Esophagus mucosa (tissue), 1 donor: ENCODE measurements around the gene RTN4. TPM values are rescaled to one million over a fixed set of nuclear protein-coding genes. Genes with fewer than 3 reads are reported as not detected.
"Not testable (repeated sequence)": the region's sequence is repeated elsewhere in the genome, so short reads cannot be mapped to it uniquely, and the experiment has no call there.

Experiments used
- ATAC-seq: fragments of 200-7000 bp; cut with Tn5 transposase; one replicate; pipeline ENCODE4 v1.9.1; 2020
- total RNA-seq: library from RNA; stranded (reverse); gene quantifications from one replicate; pipeline ENCODE4 v1.2.4, GENCODE V29; 2023
- donor health status: DM: yes; HTN: yes; CAD: no.

RTN4 gene
- total RNA-seq, 1 donor from 2014 or later, result 137 TPM

DNA sequence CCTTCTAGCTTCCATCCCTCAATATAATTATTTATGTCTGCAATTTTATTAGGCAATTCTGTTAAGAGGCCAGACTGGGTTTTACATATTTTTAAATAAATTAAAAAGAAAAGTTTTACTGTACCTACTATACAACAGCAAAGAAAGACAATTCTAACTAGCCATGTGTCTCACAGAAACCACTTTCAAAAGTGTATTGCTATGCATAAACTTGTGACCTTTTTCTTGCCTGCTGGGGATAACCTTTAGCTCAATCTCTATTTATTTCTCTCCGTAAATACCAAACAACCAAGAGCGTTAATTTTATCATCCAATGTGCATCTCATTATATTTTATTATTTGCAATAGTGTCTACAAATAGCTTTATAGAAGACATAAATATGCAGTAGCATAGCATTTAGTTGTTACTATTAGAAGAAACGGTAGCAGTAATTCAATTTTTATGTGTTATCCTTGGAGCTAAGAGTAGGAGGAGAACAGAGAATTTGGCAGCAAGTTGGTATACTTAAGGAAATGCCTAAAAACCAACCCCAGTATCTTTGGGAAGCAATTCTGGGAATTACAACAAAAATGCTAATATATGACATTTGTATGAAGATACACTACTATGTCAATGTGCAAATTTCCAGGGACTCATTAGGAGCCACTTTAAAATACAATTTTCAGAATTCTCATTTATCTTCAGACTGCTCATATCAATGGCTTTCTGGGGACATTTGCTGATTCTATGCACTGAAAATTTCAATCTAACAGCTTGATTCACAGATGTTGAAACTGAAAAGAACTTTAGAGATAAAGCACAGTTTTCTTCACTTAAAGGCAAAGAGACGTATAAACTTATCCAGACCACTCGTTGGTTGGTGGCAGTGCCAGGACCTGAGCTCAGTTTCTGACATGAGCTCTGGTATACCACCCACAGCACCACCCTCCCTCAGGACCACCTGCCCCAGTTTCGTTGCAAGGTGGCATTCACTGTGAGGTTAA lies 23.0 kb upstream of the RTN4 start:
- ATAC-seq, result no peak

DNA sequence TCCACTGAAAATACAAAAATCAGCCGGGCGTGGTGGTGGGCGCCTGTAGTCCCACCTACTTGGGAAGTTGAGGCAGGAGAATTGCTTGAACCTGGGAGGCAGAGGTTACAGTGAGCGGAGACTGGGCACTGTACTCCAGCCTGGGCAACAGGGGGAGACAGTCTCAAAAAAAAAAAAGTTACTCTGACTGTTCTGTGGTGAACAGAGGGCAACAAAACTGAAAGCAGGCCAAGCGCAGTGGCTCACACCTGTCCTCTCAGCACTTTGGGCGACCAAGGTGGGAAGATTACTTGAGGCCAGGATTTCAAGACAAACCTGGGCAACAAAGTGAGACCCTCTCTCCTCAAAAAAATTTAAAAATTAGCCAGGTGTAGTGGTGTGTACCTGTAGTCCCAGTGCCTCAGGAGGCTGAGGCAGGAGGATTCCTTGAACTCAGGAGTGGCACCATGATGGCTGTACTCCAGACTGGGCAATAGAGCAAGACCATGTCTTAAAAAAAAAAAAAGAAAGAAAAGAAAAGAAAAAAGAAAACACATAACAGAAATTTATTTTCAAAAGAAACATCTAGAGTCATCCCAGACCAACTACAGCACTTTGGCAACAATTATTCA lies 13.6 kb upstream of the RTN4 start:
- ATAC-seq, result no peak

DNA sequence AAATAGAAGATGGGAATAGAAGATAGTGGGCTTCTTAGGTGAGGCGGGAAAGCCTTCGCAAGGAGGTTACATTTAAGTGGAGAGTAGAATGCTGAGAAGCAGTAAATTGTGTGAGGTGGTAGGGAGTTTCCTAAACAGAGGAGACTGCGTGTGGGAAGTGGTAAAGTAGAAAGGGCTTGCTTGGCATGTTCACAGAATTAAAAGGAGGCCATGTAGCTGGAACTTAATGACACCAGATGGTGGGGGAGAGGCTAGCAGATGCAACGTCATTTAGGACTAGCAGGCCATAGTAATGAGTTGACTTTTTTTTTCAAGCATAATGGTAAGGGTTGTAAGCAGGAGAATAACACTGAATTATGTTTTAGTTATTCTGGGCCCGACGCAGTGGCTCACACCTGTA lies 13.0 kb upstream of the RTN4 start:
- no peak for ATAC-seq

DNA sequence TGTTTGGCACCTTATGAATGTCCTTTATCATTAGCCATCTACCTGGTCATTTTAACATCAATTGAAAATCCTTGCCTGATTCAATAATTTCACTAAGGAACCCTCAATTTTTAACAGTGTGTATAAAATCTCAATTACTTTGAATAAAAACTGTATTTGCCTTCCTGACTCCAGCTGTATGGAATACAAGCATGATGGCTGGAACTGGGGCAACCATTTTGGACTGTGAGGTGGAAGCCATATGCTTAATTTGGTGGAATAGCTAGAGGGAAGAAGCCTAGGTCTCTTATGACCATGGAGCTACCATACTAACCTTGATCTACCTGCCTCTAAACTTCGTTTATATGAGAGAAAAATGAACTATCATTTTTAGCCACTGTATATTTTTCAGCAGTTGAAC lies 12.5 kb upstream of the RTN4 start:
- ATAC-seq, result no peak

DNA sequence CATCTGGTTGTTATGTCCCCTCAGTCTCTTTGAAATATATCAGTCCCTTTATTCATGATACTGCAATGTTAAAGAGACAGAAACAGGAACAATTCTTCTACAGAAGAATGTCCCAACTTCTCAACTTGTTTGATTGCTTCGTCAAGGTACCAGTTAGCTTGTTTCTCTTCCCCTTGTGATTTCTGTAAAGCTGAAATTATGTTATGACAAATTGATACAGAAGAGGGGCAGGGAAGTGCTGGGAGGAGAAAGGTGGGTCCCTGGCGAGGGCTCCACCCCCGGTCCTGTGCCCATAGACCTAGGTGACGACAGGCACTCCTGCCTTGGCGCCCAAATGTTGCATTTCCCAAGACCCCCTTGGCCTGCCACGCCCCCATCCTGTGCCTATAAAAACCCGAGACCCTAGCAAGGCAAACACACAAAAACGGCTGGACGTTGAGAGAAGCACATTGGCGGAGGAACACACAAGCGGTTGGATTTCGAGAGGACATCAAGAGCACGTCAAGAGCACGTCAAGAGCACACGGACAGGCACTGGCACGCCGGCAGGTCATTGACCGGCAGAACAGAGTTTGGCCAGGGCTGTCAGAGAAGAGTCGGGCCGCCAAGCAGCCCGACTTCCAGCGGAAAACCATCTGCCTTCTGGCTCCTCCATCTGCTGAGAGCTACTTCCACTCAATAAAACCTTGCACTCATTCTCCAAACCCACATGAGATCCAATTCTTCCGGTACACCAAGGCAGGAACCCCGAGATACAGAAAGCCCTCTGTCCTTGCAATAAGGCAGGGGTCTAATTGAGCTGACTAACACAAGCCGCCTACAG lies 11.5 kb upstream of the RTN4 start:
- no peak for ATAC-seq

DNA sequence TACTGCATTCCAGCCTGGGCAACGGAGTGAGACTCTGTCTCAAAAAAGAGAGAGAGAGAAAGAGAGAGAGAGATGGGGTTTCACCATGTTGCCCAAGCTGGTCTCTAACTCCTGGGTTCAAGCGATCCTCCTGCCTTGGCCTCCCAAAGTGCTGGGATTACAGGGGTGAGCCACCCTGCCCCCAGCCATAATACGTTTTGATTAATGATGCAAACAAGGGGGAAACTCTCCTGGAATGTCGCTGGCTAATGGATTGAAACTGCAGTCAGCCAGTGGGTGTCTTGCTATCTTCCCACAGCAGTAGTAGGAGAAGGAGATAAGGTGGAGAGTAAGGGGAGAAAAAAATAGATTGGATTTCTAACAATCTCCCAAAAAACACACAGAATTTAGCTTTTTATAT lies 9.5 kb upstream of the RTN4 start:
- ATAC-seq, result no peak

DNA sequence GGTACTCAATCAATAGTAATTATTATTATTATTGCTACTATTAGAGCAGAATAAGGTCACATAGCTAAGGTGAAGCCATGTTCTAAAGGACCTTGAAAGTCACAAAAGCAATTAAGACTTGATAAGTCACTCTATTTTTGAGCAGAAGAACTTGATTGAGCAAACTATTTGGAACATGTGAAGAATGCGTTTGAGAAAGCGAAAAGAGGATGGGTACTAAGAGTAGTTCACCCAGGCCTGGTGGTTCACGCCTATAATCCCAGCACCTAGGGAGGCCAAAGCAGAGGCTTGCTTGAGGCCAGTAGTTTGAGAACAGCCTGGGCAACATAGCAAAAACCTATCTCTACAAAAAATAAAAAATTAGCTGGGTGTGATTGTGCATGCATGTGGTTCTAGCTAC lies 7.2 kb upstream of the RTN4 start:
- no peak for ATAC-seq

DNA sequence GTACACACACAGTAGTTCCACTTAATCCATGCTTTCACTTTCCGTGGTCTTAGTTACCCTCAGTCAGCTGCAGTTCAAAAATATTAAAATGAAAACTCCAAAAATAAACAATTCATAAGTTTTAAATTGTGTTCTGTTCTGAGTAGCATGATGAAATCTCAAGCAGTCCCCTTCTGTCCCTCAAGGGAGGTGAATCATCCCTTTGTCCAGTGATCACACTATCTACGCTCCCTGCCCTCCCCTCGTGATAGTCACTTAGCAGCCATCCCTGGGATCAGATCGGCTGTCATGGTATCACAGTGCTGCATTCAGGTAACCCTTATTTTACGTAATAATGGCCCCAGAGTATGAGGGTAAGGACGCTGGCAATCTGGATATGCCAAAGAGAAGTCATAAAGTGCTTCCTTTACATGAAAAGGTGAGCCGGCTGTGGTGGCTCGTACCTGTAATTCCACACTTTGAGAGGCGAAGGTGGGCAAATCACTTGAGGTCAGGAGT lies 5.8 kb upstream of the RTN4 start:
- no peak for ATAC-seq

DNA sequence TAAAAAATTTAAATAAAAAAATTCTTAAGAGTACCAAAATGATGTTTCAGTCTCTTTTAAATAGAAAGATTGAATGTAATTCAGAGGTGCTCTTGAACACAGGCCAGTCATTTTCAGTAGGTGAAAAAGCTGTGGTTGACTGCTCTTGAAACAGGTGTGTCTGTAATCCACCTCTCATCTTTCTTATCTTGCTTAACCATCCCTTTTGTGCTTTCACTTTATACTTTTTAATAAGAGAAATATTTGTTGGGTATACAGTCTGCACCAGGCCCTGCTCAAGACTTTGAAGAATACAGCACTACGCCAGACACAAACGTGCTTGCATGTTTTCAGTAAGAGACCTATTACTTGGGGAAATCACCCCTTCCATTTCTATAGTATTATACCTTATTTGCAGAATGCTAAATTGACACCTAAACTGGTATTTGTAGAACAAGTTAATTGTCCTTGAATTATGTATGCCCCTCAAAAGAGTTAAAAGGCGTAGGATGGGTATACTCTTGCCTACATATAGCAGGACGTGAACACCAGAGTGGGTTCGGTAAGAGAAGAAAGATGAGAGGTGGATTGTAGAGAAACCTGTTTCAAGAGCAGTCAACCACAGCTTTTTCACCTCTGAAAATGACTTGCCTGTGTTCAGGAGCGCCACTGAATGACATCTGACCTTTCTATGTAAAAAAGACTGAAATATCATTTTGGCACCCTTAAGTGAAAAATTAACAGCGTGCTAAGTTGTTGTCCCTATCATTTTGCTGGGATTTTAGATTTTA lies 4.0 kb upstream of the RTN4 start:
- no peak for ATAC-seq

DNA sequence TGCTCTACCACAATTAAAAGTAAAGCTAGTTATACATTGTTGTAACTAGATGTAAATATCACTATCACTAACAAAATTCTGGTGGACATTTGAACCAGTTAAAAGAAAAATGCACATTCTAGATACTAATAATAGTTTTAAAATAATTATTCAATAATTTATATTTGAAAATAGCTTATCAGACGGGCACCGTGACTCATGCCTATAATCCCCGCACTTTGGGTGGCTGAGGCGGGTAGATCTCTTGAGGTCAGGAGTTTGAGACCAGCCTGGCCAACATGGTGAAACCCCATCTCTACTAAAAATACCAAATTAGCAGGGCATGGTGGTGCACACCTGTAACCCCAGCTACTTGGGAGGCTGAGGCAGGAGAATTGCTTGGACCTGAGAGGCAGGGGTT lies 3.0 kb upstream of the RTN4 start:
- not testable (repeated sequence) for ATAC-seq

DNA sequence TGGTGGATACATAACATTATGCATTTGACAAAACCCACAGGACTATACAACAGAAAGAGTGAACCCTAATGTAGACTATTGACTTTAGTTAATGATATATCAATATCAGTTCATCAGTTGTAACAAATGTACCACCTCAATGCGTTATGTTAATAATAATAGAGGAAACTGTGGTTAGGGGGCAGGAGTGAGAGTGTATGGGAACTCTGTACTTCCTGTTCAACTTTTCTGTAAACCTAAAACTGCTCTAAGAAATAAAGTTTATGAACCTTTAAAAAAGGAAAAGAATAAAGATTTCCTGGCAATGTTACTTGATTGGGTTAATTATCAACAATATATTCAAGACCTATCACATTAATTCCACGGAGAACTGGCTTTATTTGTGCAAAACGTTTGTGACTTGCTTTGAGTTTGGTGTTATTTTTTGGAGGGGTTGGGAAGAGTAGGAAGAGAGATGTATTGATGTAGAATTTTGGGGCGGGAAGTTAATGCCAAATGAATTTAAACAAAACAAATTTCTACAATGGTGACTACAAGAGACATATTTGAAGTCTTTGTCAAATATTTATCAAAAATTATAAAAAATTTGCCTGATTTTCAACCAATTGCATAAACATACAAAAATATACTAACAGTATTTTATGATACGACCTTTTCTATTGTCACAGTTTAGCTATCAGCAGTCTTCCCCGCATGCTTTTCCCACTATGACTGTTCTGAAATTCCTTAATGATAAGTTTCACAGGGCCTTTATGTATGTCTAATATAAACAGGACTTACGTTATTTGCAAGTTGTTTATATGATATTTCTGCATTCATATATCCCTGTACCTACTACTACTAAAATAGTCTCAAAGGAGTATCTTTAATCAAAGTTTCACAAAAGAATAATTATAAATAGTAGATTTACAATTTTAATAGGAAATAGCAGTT lies 2.1 kb upstream of the RTN4 start:
- no peak for ATAC-seq

DNA sequence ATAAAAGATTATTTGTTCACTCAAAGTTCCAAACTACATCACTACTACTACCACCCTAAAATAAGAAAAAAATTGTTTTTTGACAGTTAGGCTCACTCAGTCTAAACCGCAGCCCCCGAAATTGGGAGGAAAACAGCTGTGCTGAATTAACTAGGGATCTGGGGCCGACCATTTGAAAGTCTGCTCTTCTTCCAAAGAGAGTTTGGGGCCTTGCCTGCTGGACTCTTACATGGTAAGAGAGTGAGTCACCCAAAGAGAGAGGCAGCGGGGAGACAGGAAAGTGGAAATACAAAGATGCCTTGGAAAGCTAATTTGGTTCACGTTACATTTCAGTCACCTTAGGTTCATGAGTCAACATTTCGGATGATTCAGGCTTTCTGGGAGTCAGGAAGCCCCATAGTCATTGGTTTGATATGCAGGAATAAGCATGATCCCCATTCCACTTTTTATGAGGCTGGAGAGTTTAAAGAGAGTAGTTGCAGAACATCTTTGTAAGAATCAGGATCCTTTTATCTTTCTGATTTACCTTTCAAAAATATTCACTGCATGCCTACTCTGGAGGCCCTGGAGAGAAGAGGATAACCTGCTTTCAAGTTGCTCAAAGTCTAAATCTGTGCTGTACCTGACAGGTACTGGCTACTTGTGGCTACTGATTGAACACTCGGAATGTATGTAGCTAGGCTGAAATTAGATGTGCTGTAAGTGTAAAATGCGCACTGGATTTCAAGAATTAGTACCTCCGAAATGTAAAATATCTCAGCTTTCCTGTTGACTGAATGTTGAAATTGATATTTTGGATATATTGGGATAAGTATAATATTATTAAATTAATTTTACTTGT lies 995 bp upstream of the RTN4 start:
- peak; percentile 59 for ATAC-seq

DNA sequence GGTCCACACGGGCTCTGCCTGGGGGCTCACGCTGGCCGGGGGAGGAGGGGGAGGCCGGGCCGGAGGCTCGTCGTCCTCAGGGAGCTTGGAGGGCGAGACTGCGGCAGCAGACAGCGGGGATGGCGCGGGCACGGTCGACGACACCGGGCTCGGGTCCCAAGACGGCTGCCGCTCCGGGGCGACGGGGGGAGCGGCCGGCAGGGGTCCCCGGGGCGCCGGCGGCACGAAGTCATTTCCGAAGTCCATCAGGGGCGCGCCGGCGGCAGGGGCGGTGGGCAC lies 491 bp downstream of the RTN4 start:
- no peak for ATAC-seq

DNA sequence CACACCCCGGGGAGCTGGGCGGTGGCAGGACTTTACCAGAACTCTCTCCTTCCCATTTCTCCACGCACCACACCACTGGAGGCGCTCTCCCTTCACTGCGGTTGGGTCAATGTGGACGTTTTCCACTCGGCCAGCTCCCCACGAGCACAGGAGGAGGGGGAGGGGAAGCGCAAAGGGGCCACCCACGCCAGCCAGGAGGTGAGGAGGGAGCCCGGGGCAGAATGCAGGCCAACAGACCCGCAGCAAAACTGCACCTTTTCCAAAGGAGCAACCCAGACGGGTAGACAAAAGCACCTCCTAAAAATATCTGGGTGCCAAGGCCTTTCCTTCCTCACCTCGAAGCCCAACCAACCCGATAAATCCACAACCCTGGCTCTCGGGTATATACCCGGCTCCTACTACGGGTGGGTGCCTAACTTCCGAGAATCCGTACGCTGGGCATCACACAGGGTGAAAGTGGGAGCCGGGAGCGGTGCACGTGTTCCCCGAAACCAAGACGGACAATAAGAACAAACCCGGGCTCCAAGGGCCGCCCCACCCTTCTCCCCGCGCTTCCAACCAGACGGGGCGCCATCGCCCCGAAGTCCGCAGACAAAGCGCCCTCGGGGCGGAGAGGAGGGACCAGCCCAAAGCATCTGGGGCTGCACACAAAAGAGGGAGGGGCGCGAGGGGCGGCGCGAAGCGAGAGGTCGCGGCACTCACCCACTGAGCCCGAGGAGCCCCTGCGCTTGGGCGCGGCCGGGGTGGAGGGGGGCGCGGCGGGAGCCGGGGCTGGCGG lies 1.0 kb downstream of the RTN4 start:
- peak; percentile 43 for ATAC-seq

DNA sequence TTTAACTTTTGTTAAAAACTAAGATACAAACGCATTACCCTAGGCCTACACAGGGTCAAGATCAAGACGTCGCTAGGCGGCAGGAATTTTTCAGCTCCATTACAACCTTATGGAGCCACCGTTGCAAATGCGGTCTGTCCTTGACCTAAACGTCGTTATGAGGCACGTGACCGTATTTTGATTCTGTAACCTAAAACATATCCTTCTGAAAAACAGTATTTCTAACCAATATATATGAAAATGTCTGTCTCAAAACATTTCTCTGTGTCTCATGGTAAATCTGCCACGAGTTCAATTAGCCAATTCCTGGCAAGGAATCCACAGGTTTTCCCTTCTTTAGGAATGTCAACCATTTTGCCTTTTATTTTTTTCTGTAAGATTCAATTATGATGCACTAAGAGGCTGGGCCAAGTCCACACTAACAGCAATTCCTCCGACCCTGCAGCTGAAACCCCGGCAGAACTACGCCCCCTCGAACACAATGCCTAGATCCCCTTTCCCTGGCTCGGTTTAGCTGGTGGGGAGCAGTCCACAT lies 1.7 kb downstream of the RTN4 start:
- ATAC-seq, result no peak

DNA sequence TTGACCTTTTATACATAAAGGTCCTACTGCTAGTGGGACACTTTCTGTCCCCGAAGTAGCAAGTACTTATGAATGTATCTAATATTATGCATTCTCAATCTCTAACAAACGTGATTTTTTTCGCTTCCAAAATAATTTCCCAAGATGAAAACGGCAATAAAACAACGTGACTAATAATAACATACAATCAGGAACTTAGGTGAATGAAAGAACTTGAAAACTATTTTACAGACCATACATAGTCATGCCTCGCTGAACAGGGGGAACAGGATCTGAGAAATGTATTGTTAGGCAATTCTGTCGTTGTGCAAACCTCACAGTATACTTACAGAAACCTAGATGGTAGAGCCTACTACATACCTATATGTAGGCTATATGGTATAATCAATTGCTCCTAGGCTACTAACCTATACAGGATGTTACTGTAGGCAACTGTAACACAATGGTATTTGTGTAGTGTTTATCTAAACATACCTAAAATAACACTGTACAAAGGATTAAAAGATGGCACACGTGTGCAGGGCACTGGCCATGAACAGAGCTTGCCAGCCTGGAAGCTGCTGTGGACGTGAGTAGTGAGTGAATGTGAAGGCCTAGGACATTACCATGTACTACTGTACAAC lies 2.5 kb downstream of the RTN4 start:
- peak; percentile 19 for ATAC-seq

DNA sequence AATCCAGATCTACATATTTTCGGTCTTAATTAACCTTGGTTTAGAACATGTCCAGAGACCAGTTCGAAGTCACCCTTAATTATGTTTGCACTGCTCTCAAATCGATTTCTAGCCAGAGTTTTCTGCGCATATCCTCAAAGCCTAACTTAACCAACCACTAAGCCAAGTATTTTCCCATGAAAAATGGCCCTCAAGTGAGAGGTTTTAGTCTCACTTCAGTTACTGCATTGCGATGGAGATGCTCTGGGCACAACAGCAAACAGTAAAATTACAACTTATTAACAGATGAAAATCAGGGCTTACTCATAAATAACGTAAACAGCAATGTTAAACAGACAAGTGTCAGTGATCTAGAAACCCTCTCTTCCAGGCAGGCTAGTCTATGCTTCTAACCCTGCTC lies 4.5 kb downstream of the RTN4 start:
- ATAC-seq, result no peak

DNA sequence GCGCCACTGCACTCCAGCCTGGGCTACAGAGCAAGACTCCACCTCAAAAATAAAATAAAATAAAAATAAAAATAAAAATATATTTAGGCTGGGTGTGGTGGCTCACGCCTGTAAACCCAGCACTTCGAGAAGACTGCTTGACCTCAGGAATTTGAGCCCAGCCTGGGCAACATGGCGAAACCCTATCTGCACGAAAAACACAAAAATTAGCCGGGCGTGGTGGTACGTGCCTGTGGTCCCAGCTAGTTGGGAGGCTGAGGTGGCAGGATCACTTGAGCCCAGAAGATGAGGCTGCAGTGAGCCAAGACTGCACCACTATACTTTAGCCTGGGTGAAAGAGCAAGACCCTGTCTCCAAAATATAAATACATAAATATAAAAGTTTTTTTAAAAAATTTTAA lies 6.4 kb downstream of the RTN4 start:
- ATAC-seq, result no peak

DNA sequence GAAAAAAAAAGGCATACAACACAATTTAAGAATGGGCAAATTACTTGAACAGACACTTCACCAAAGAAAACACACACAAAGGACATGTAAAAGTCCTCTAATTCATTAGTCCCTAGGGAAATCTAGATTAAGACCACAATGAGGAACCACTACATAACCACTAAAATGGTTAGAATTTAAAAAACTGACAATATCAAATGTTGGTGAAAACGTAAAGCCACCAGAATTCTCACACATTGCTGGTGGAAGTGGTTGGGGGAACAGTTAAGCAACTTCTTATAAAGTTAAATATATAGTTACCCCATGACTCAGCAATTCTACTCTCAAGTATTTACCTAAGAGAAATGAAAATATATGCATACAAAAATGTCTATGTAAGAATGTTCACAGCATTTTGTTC lies 11.8 kb downstream of the RTN4 start:
- no peak for ATAC-seq
